GM21526 (cell line): ENCODE measurements around the gene ERMP1.
A peak's percentile ranks its signal among the peaks of the same experiment; 100 is the strongest.
"Not testable (repeated sequence)": the region's sequence is repeated elsewhere in the genome, so short reads cannot be mapped to it uniquely, and the experiment has no call there.

Experiments used
- ATAC-seq: cut with Tn5 transposase; IDR thresholded peaks from one replicate; pipeline ENCODE4 v1.9.1; 2021; ENCODE audit warnings: moderate library complexity; ENCODE audit not compliant: unreplicated experiment, low FRiP score

The ERMP1 gene

DNA sequence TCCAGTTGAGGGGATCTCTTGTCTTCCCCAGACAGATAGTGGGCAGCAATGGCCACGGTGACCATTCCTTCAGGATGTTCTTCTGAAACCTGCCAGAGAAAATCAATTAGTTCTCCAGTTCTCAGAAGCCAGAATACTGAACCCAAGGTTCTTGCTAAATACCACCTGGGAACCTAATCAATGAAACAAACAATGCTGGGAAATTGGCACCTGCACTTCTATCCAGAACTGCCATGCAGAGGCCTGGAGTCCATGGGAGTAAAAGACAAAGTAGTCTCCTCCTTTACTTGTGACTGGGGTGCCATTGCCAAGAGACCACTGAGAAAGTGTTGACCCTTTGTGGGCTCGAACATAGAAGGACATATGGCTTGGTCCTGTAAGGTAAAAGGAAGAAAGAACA lies 45.7 kb downstream of the ERMP1 start:
- ATAC-seq: no peak

DNA sequence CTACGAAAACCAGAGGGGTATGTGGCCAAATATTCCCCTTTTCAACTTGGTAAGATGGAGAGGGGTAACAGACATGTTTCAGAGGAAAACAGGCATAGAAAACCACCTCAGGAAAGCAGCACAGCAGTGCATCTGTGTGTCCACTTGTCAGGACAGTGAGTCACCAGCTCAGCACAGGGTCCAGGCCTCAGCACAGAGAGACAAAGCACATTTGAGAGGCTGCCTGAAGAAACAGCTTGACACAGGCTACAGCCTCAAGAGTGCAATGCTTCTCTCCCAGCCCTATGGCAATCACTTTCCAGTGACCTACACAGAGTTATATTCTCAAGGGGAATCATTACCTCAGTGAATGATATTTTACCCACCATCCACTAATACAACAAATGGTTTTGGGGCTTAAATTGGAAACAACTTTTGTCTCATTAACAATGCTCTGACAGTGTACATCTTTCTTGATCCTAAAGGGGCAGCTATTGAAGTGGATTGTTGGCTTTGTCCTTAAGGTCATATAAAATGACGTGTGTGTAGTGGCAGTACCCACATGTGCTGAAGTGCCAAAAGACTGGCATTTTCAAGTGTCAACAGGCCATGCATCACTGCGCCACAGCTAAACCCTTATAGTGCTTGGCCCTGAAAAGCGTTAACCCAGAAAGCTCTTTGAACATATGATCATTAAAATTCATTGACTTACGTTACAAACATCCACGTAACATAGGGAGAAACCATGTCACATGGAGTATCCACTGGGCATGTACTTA lies 46.4 kb downstream of the ERMP1 start:
- ATAC-seq: no peak

DNA sequence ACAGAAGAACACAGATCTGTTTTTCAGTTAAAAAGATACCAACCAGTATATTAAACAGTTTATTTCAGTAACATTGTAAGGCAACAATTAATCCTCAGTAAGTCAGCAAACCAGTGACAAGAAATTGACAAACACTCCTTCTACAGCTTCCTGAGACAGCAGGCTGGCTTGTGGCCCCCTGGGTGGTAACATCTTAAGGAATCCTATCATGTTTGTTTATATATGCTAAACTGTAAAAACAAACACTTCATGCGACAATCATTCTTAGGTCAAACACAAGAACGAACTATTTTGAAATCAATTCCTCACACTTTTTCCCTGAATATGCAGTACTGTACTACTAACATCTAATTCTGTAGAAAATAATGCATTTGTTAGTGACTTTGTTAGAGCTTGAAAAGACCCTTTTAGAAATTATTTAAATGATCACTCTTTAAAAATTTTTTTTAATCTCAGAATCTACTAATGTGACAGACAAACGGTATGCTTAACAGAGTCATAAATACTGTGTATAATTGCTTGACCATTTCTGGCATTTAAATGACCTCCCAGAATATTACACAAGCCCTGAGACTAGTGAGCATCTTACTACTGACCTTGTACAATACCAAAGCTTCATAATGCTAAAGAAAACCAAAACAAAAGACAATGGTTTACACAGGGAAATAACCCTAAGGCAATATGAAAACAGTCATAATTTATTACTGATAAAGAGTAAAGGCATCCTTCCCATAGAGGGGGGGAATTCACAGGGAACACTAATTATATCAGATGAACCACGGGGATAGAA lies 48.2 kb downstream of the ERMP1 start:
- ATAC-seq: no peak

DNA sequence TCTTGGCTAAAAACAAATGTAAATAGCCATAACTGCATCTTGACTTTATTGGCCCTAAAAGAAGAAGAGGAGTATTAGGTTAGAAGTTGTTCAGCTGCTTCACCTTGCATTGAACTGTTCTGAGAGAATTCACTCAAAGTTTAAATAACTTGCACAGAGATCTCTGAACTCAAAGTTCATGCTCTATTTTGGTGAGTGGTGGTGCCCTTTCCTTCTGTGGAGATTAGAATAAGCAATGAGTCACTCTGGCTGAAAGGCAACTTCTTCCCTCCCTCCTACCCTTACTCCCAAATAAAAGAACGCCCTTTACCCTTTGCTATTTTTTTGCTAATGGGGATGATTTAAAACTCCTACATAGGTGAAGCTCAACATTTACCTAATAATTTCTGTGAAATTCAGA lies 48.9 kb downstream of the ERMP1 start:
- no peak for ATAC-seq

DNA sequence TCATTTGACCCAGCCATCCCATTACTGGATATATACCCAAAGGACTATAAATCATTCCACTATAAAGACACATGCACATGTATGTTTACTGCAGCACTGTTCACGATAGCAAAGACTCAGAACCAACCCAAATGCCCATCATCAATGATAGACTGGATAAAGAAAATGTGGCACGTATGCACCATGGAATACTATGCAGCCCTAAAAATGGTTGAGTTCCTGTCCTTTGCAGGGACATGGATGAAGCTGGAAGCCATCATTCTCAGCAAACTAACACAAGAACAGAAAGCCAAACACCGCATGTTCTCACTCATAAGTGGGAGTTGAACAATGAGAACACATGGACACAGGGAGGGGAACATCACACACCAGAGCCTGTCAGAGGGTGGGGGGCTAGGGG lies 49.5 kb downstream of the ERMP1 start:
- not testable (repeated sequence) for ATAC-seq

DNA sequence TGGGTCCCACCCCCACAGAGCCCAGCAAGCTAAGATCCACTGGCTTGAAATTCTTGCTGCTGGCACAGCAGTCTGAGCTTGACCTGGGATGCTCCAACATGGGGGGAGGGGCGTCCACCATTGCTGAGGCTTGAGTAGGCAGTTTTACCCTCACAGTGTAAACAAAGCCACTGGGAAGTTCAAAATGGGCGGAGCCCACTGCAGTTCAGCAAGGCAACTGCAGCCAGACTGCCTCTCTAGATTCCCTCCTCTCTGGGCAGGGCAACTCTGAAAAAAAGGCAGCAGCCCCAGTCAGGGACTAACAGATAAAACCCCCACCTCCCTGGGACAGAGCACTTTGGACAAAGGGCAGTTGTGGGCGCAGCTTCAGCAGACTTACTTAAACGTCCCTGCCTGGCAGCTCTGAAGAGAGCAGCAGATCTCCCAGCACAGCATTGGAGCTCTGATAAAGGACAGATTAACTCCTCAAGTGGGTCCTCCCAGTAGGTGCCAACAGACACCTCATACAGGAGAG lies 53.2 kb downstream of the ERMP1 start:
- ATAC-seq: not testable (repeated sequence)

DNA sequence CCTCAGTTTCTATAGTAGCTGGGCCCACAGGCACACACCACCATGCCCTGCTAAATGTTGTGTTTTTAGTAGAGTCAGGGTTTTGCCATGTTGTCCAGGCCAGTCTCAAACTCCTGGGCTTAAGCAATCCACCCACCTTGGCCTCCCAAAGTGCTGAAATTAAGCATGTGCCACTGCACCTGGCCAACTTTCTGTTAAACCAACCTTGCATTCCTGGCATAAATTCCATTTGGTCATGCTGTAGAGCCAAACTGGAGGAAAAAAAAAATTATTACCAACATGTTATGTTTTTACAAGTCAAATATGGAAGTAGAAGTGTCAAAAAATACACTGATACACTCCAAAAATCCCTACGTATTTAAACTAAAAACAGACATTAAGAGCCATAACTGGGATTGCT lies 54.1 kb downstream of the ERMP1 start:
- no peak for ATAC-seq

DNA sequence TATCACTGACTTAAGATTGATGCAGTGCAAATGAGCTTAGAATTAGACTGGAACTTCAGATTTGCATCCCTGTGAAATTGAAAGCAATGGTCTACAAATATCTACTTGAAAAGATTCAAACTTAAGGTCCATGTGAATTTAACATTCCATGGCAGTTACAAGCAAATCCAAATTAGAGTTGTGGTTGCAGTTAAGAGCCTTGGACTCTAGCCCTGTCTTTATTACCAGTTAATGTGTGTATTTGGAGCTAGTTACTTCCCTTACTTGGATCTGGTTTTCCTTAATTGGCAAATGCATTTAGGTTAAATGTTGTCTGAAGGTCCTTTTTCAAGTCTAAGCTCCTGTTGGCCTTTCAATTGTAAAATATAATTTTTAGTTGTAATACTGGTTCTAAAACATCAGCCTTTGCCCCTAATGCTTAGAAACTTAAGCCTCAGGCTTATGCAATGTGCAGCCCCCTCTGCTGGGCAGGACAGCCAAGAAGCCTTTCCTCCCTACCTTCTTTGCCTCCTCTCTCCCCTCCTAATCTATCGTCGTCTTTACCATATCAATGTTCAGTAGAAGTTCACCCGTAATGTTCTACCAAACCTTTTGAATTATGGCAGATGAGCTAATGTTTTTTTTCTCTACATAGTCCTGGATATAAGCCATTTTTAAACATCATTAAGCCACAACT lies 59.5 kb downstream of the ERMP1 start:
- no peak for ATAC-seq

DNA sequence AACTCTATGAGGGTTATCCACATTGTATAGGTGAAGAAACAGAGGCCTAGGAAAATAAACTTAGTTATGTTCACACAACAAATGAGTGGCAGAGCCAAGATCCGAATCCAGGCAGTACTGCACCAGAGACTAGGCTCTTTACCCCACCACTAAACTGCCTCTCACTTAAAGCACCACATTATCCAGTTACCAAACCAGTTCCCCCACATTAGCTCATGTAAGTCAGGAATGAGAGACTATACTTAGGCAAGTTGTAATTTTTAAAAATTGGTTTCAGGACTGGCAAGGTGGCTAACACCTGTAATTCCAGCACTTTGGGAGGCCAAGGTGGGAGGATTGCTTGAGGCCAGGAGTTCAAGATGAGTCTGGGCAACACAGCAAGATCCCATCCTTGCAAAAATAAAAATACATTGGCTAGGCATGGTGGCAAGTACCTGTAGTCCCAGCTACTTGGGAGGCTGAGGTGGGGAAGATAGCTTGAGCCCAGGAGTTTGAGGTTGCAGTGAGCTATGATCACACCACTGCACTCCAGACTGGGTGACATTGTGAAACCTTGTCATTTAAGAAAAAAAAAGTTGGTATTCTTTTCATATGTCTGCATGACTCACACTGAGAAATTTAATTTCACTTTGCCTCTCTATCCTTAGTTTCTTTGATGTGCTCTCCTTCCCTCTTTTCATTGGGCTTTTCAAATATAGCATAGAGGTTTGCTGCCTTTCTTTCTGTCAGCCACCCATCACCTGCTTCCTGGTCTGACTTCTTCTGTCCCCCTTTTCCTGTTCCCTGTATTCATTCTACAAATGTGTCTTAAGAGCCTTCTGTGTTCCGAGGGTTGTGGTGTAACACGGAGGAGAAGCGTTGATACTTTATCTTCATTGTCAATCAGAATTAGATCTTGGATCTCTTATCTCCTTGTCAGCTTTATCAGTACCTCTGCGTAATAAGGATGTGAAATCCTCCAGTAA lies 64.7 kb downstream of the ERMP1 start:
- ATAC-seq: no peak

DNA sequence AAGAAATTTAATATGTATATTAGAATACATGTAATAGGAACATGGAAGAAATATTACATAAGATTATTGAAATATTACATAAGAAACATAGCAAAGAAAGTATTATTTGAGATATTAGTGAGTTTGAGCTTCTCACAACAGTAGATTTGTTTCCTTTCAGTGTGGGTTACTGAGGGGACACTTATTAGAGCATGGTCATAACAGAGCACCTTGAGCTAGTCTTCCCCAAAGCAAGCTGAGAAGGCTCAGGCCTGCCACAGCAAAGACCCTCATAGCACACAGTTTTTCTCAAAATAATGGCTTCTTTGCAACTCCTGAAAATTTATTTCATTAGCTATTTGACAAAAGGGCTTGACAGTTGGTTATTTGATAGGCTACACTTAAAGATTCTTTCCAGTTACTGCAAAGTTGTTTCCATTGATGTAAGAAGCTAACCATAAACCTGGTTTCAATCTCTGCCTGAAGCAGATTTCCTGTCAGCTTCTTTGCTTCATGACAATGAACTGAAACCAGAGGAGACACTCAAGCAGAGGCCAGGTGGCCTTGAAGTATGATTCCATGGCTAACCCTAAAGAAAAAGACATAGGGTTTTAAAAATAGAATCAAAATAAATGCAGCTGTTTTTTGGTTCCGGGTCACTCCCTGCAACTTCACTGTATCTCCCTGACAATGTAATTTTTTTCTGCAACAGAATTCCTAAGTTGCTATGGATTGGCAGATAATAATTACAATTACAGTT lies 68.6 kb downstream of the ERMP1 start:
- ATAC-seq: peak; percentile 86

DNA sequence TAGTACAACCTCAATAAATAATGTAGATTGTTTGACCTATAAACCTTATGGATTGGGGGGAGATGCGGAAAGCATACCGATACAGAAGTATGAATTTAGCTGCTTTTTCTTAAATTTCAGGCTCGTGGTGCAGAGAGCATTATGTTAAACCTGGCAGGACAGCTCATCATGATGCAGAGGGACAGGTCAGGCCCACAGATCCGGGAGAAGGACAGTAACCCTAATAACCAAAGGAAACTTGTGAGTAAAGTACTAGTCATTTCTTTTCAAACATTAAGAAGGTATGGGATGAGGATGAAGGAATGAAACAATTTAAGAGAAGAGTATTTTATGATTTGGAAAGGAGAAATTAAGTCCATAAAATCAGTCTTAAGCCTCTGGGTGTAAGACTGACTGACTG lies 70.5 kb downstream of the ERMP1 start:
- no peak for ATAC-seq

DNA sequence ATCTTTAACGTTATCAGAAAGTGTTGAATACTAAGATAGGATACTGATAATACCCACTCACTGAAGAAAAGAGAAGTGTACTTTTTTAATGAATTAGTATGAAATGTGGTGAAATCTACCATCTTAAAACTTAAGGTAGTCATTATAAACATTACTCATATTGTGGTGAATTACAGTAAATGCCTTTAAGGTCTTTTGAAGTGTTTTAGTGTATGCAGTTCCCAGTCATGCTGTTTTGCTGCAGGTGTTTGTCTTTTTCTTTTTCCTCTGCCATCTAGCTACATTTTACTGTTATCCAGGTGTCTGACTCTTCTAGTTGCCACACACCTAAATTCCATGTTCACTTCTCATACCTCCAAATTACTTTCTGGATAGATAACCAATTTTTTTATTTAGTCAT lies 72.6 kb downstream of the ERMP1 start:
- no peak for ATAC-seq

DNA sequence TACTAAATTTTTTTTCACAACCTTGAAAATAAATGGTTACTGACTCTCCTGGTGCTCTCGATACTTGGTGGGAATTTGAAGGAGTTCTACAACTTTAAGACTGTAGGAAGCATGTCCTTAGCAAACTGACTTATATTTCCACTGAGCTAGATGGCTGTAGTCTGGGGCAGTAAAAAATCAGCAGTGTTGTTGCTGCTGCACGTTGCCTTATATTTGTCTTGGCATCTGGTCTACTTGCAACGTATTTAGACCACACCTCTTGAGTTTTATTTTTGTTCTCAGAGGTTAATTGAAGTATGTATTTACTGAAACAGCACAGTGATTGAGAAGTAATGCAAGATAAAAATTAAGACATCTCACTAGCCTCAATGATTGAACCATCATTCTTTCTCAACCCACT lies 76.3 kb downstream of the ERMP1 start:
- no peak for ATAC-seq

DNA sequence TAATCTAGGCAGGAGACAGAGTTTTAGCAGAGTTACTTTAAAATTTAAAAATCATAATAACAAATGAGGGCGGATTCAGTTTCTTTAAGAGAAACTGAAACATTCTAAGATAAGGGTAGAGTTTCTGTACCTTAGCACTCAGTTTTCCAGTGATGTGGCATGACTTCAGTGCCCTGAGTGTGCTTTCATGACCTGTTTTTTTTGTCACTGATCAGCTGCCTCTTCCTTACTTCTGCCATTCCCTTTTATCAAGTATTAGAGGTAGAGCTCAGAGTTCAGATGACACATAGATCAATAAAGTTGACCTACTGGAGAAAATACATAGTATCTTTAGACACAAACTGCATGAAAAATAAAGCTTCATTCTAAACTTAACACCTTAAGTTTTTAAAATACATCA lies 82.3 kb downstream of the ERMP1 start:
- ATAC-seq: no peak

DNA sequence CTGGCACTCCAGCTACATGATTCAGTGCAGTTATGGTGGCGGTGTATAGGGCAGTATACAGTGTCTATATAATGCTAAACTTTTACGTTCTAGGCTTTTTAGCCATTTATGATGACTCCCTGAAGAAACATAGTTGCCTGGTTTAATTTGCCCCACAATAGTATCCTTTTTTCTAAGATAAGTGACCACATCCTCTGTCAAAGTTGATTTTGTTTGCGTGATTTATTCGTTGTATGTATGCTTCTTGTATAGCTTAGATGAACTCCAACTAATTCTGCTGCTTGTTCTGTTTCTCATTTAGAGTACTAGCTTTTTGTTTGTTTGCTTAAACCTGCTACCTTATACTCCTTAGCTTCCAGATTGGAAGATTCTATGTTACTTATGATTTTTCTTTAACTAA lies 83.6 kb downstream of the ERMP1 start:
- ATAC-seq: no peak

DNA sequence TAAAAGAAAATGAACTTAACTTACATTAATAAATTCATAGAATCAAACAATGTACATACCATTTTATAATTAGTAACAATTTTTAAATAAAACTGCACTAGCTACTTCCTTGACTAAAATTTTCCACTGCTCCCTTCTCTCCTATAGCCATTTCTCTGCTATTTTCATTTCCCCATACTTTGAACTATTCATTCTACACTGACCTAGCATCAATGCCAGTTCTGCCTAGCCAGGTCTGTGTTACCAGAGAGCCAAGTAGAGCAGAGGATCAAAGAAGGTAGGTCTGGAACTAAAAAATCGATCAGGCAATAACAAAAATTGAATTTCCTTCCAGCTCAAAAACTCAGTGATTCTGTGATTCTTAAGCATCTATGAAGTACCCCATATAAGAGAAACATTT lies 84.5 kb downstream of the ERMP1 start:
- no peak for ATAC-seq

DNA sequence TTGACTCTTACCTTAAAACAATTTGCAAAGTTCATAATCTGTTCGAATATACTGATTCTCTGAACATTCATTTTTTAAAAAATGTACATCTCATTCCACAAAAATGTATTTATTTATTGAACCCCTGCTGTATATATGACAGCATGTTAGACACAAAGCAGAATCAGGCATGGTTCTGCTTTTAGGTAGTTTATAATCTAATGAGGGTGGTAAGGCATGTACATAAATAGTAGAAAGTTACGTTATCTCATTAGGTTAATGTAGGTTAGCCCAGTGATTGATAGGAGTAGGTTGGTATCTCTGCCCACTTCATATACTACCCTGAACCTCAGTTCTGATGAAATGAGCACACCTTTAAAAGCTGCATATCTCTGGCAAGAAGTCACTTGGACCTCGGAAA lies 89.8 kb downstream of the ERMP1 start:
- ATAC-seq: no peak

DNA sequence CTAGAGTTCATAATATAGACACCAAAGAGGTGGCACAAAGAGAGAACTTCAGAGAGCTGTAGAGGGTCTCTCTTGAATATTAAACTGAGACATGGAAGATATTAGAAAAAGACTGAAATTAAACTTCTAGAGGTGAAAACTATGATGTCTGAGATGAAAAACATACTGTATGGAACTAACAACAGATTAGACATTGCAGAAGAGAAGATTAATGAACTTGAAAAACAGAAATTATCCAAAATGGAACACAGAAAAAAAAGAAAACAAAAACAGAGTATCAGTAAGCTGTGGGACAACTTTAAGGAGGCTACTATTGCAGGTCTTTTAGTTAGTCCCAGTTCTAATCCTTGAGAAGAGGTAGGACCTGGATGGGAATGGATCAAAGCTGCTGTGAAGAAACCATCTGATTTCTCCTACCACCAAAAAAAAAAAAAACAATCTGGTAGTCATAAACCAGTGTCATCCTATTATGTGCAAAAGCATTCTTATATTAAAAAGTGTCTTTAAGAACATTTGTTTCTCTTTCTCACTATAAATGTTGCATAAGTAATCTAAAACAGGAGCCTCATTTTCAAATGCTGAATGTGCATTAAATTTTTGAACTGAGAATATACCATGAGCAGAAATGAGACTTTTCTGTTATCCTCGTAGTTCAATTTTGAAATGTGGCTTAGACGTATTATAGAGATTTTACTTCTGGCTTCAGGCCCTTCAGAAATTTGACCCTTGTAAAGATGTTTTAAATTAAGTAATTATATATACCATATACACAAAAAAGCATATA lies 96.2 kb downstream of the ERMP1 start:
- no peak for ATAC-seq

DNA sequence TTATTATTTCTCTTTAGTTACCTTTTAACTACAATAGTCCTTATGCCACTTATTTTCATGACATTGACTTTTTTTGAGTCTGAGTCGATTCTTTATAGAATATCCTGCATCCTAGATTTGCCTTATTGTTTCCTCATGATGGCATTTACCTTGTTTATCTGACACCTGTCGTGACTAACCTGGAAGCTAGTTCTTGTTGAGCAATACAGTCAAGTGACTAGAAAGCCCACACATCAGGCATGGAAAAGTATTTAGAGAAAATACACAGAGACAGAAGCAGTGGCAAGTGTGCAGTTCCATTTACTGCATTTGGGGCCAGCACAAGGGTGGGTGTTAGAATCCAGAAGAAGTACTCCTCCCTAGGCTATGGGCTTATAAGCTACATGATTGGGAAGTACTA lies 97.8 kb downstream of the ERMP1 start:
- ATAC-seq: no peak
